Sigmoid colon (tissue), 7 donors: ENCODE results near the gene KRTAP2-3. TPM values are rescaled to one million over a fixed set of nuclear protein-coding genes. Genes with fewer than 3 reads are reported as not detected.
"Not testable (repeated sequence)": the region's sequence is repeated elsewhere in the genome, so short reads cannot be mapped to it uniquely, and the experiment has no call there.

Source experiments
- DNase-seq: peaks from one replicate; pipeline ENCODE4 v3.0.0-alpha.2; 2019
- H3K27ac ChIP-seq, 4 donors: fragments of 200-600 bp; sonication (generic); one replicate each; pipeline ENCODE4 v1.5.1; 2016 to 2019; ENCODE audit warnings: mild to moderate bottlenecking in 1 of 4
- H3K27me3 ChIP-seq, 3 donors: fragments of 200-600 bp; sonication (generic); one replicate each; pipeline ENCODE4 v1.5.1; 2019; ENCODE audit warnings: mild to moderate bottlenecking in 1 of 3
- H3K36me3 ChIP-seq, 4 donors: fragments of 200-600 bp; sonication (generic); one replicate each; pipeline ENCODE4 v1.5.1; 2016 to 2019
- H3K4me1 ChIP-seq, 4 donors: fragments of 200-600 bp; sonication (generic); one replicate each; pipeline ENCODE4 v1.5.1; 2017 to 2019
- H3K4me3 ChIP-seq, 4 donors: fragments of 200-600 bp; sonication (generic); one replicate each; pipeline ENCODE4 v1.5.1; 2017 to 2019; ENCODE audit warnings: mild to moderate bottlenecking in 2 of 4, moderate library complexity in 1 of 4
- H3K9me3 ChIP-seq, 4 donors: fragments of 200-600 bp in 3 of 4; sonication (generic) in 3 of 4; one replicate each; pipeline versions ENCODE4 v1.5.1 to v1.6.1; 2013 to 2019
- EP300 ChIP-seq, 4 donors: sonication (generic); formaldehyde crosslinking; IDR thresholded peaks; one replicate each; pipeline ENCODE4 v1.6.1; 2017; ENCODE audit warnings: antibody characterized with exemption in 4 of 4
- POLR2A ChIP-seq, 2 donors: fragments of 450-650 bp; IDR thresholded peaks; one replicate each; pipeline ENCODE4 v1.6.1; 2016; ENCODE audit warnings: antibody characterized with exemption in 2 of 2, mild to moderate bottlenecking in 2 of 2, moderate library complexity in 2 of 2
- POLR2AphosphoS5 ChIP-seq, 4 donors: sonication (generic); formaldehyde crosslinking; IDR thresholded peaks; one replicate each; pipeline ENCODE4 v1.6.1; 2017; ENCODE audit warnings: antibody characterized with exemption in 4 of 4
- WGBS, 2 donors: extraction: QIAGEN DNeasy Blood & Tissue Kit; methylation state at CpG; one replicate each; pipeline ENCODE4 v1.1.7; 2013; 5-methylcytosine and 5-hydroxymethylcytosine counted together
- intact Hi-C: fragments of 100-400 bp; cut with DNase I; formaldehyde crosslinking; loops from one replicate; pipeline ENCODE4 v1.15.1; 2023
- polyA plus RNA-seq, 3 donors: library from polyadenylated mRNA; stranded (reverse); fragments of 200-250 nt; gene quantifications; one replicate each; pipeline ENCODE4 v1.2.3, GENCODE V29; 2013
- total RNA-seq, 4 donors: library from RNA; depleted of rRNA; stranded (reverse); fragments of >200 nt; gene quantifications; one replicate each; pipeline ENCODE4 v1.1.0, GENCODE V29; 2016
- TF ChIP-seq, protein P1 (sequence below), 4 experiments: fragments of 450-650 bp in 3 of 4; fragments of 200-600 bp in 1 of 4; IDR thresholded peaks; one replicate each; pipeline ENCODE4 v1.5.1; 2016 to 2019; ENCODE audit warnings: antibody characterized with exemption in 4 of 4, mild to moderate bottlenecking in 3 of 4, moderate library complexity in 2 of 4
- donor health status: healthy with polysubstance abuse.
- donor health status: Bipolar disorder and iron deficiency.
- donor health status: healthy.

The KRTAP2-3 gene
- total and polyA plus RNA-seq, 7 donors: not detected

DNA sequence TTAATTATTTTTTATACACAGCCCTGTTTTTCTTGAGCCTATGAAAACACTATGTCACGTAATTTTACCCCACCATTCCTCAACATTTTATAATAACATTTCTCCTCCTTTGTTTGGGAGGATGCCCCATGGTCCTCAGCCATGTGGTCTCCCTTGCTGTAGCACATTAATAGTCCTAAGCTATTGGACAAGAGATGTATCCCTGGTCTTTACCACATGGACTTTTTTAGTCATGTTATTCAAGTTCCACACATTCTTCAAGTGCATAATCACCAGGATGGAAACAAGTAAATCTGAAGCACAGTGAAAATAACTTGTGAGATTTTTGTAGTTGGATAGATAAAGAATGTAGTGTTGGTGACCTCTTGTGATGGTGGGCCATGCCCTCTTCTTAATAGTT lies 2.0 kb upstream of the KRTAP2-3 start:
- Histone ChIP-seq H3K9me3 (no peaks in the 10 kb centered on the region), H3K4me3 (no peak overlapping the region), H3K36me3 (no peaks in the 10 kb centered on the region), H3K27ac (no peak overlapping the region), H3K4me1 (peaks cover 0 to 21% (median 9%) of the 10 kb centered on the region in 4 donors), H3K27me3 (no peaks in the 10 kb centered on the region)
- TF ChIP-seq, protein P1, sequence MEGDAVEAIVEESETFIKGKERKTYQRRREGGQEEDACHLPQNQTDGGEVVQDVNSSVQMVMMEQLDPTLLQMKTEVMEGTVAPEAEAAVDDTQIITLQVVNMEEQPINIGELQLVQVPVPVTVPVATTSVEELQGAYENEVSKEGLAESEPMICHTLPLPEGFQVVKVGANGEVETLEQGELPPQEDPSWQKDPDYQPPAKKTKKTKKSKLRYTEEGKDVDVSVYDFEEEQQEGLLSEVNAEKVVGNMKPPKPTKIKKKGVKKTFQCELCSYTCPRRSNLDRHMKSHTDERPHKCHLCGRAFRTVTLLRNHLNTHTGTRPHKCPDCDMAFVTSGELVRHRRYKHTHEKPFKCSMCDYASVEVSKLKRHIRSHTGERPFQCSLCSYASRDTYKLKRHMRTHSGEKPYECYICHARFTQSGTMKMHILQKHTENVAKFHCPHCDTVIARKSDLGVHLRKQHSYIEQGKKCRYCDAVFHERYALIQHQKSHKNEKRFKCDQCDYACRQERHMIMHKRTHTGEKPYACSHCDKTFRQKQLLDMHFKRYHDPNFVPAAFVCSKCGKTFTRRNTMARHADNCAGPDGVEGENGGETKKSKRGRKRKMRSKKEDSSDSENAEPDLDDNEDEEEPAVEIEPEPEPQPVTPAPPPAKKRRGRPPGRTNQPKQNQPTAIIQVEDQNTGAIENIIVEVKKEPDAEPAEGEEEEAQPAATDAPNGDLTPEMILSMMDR (IDR thresholded peaks at IDR 0.05): no peak
- no peak for TF ChIP-seq POLR2A (IDR thresholded peaks at IDR 0.05)
- no peak for TF ChIP-seq POLR2AphosphoS5 (IDR thresholded peaks at IDR 0.05)
- no peak for TF ChIP-seq EP300 (IDR thresholded peaks at IDR 0.05)
- intact Hi-C loops: no loop called here
- DNase-seq: no peak
- WGBS, 2 donors: 63 to 76% methylated on average over 1 of the region's 1 CpG

GRCh38 chr17:41059276-41060051 lies 450 bp downstream of the KRTAP2-3 start:
- H3K4me3 ChIP-seq, H3K27ac ChIP-seq, intact Hi-C loops, DNase-seq, H3K27me3 ChIP-seq, H3K36me3 ChIP-seq, H3K9me3 ChIP-seq: not testable (repeated sequence)
- H3K4me1 ChIP-seq: peaks cover 0 to 21% (median 9%) of the 10 kb centered on the region in 4 donors
- WGBS, 2 donors: 39 to 53% methylated on average over 13 to 14 of the region's 31 CpGs

- H3K4me1 ChIP-seq: peaks cover 0 to 21% (median 9%) of the 10 kb centered on the region in 4 donors
- intact Hi-C loops: no loop called here
- no peak overlapping the region for H3K4me3 ChIP-seq
- WGBS, 2 donors: 70 to 85% methylated on average over 5 of the region's 5 CpGs
- no peak overlapping the region for H3K27ac ChIP-seq
- no peaks in the 10 kb centered on the region for H3K36me3 ChIP-seq
- H3K27me3 ChIP-seq: no peaks in the 10 kb centered on the region
- no peaks in the 10 kb centered on the region for H3K9me3 ChIP-seq
- TF ChIP-seq POLR2A (IDR thresholded peaks at IDR 0.05) (no peak), EP300 (IDR thresholded peaks at IDR 0.05) (no peak), POLR2AphosphoS5 (IDR thresholded peaks at IDR 0.05) (no peak)
- TF ChIP-seq, protein P1 (IDR thresholded peaks at IDR 0.05): no peak
- DNase-seq: no peak
Measured at GRCh38 chr17:41058741-41059140, 1.2 kb downstream of the KRTAP2-3 start.

- no peak for DNase-seq
- Histone ChIP-seq H3K9me3 (no peaks in the 10 kb centered on the region), H3K27ac (no peak overlapping the region), H3K4me3 (no peak overlapping the region), H3K27me3 (no peaks in the 10 kb centered on the region), H3K4me1 (peaks cover 0 to 21% (median 9%) of the 10 kb centered on the region in 4 donors), H3K36me3 (no peaks in the 10 kb centered on the region)
- intact Hi-C loops: no loop called here
- TF ChIP-seq POLR2AphosphoS5 (IDR thresholded peaks at IDR 0.05): no peak
- TF ChIP-seq, protein P1 (IDR thresholded peaks at IDR 0.05): no peak
- no peak for TF ChIP-seq EP300 (IDR thresholded peaks at IDR 0.05)
- no peak for TF ChIP-seq POLR2A (IDR thresholded peaks at IDR 0.05)
- WGBS, 2 donors: 92 to 100% methylated on average over 1 of the region's 1 CpG
Measured at GRCh38 chr17:41057547-41057946, 2.4 kb downstream of the KRTAP2-3 start.

DNA sequence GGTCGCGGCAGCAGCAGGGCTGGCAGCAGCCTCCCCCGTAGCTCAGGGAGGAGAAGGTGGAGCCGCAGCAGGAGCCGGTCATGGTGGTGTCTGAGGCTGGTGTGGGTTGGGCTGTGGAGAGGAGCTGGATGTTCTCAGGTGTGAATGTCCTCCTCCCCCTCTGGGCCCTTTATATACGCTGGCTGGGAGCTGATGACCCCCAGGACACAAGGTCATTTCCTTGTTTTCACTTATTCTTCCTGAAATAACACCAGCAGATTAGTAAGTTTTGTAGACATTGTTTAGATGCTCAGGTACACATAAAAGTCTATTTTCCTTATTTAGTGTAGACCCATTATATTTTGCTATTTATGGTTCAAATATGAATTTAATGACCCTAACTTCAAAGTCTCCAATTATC lies 4.8 kb downstream of the KRTAP2-3 start, which contains the start of gene KRTAP2-2:
KRTAP2-2 (minus strand) TSS at position 101 of the 400 bp plus-strand sequence; CDS start at position 82, 19 bp downstream.
- DNase-seq, H3K4me3 ChIP-seq, intact Hi-C loops, H3K9me3 ChIP-seq, H3K4me1 ChIP-seq, H3K36me3 ChIP-seq, H3K27ac ChIP-seq, H3K27me3 ChIP-seq: not testable (repeated sequence)
- WGBS, 2 donors: 48 to 71% methylated on average over 1 of the region's 6 CpGs

GRCh38 chr17:41054556-41054955 lies 5.4 kb downstream of the KRTAP2-3 start:
- H3K4me3 ChIP-seq, H3K9me3 ChIP-seq, DNase-seq, intact Hi-C loops, H3K4me1 ChIP-seq, H3K27me3 ChIP-seq, H3K36me3 ChIP-seq, H3K27ac ChIP-seq: not testable (repeated sequence)
- 80 to 87% methylated on average over 9 of the region's 9 CpGs for WGBS, 2 donors
